Right atrium auricular region (tissue), 2 donors: ENCODE measurements around the gene GABRB2. TPM values are rescaled to one million over a fixed set of nuclear protein-coding genes. Genes with fewer than 3 reads are reported as not detected.

Source experiments
- DNase-seq: peaks from one replicate; pipeline ENCODE4 v3.0.0-alpha.2; 2019; ENCODE audit warnings: low spot score
- H3K27ac ChIP-seq, 2 donors: fragments of 200-600 bp; sonication (generic); 1 replicate in 1 of 2; 2 replicates in 1 of 2; pipeline ENCODE4 v1.5.1; 2016 to 2019
- H3K27me3 ChIP-seq, 2 donors: fragments of 200-600 bp; sonication (generic); one replicate each; pipeline versions ENCODE4 v1.5.1 to v1.6.0; 2017 to 2019
- H3K36me3 ChIP-seq: fragments of 200-600 bp; sonication (generic); one replicate; pipeline ENCODE4 v1.5.1; 2016
- H3K4me1 ChIP-seq, 2 donors: fragments of 200-600 bp; sonication (generic); one replicate each; pipeline versions ENCODE4 v1.5.1 to v1.6.0; 2017 to 2019
- H3K4me3 ChIP-seq, 2 donors: fragments of 200-600 bp; sonication (generic); 1 replicate in 1 of 2; 2 replicates in 1 of 2; pipeline ENCODE4 v1.5.1; 2017 to 2019; ENCODE audit warnings: mild to moderate bottlenecking in 1 of 2, moderate library complexity in 1 of 2
- H3K9me3 ChIP-seq, 2 donors: fragments of 200-600 bp; sonication (generic); one replicate each; pipeline ENCODE4 v1.5.1; 2019
- total RNA-seq, 2 donors: library from RNA; depleted of rRNA; stranded (reverse); fragments of >200 nt; gene quantifications; one replicate each; pipeline ENCODE4 v1.1.0, GENCODE V29; 2016
- TF ChIP-seq, protein P1 (sequence below), 2 donors: fragments of 200-600 bp; sonication (generic); IDR thresholded peaks; one replicate each; pipeline ENCODE4 v1.5.1; 2019; ENCODE audit warnings: antibody characterized with exemption in 2 of 2

GABRB2 gene
- total RNA-seq, 2 donors from 2014 or later, result 0.37 to 2.0 TPM

DNA sequence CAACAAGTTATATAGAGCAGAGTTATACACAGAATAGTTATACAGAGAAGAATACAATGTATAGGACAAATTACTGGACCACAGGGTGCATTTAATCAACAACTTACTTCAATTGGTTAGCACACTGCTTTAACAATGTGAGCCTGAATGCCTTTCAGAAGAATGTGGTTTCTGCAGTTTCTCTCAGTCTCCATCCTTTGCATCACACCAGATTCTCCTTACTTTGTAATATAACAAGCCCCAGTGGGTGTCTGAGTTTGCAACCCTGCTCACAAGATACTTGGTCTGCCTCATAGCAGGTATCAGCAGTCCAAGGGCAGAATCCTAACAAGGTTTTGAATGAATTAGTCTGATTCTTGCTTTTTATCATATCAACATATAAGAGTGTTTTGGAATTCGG, 114.6 kb downstream of the GABRB2 start:
- H3K4me3 ChIP-seq, result no peak overlapping the region
- no peaks in the 10 kb centered on the region for H3K36me3 ChIP-seq
- no peak overlapping the region for H3K27ac ChIP-seq
- no peaks in the 10 kb centered on the region for H3K4me1 ChIP-seq
- DNase-seq, result no peak
- no peaks in the 10 kb centered on the region for H3K27me3 ChIP-seq
- TF ChIP-seq, protein P1, sequence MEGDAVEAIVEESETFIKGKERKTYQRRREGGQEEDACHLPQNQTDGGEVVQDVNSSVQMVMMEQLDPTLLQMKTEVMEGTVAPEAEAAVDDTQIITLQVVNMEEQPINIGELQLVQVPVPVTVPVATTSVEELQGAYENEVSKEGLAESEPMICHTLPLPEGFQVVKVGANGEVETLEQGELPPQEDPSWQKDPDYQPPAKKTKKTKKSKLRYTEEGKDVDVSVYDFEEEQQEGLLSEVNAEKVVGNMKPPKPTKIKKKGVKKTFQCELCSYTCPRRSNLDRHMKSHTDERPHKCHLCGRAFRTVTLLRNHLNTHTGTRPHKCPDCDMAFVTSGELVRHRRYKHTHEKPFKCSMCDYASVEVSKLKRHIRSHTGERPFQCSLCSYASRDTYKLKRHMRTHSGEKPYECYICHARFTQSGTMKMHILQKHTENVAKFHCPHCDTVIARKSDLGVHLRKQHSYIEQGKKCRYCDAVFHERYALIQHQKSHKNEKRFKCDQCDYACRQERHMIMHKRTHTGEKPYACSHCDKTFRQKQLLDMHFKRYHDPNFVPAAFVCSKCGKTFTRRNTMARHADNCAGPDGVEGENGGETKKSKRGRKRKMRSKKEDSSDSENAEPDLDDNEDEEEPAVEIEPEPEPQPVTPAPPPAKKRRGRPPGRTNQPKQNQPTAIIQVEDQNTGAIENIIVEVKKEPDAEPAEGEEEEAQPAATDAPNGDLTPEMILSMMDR (IDR thresholded peaks at IDR 0.05), result no peak
- H3K9me3 ChIP-seq, result no peaks in the 10 kb centered on the region

DNA sequence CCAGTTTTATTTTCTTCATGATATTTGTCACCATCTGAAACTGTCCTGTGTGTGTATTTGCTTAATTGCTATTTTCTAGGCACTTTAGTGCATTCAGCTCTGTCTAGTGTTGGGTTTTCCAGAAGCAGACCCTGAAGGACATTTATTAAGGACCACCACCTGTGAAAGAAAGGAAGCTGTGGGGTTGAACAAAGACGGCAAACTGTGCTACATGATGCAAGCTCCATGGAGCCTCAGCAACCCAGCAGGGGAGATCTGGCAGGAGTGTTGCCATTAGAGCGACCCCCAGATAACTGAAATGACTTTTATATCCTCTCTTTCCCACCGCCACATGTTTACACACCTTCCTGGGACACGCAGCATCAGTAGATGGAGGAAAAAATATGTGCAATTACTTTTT, 125.5 kb downstream of the GABRB2 start:
- TF ChIP-seq, protein P1 (IDR thresholded peaks at IDR 0.05), result no peak
- no peak overlapping the region for H3K4me3 ChIP-seq
- no peaks in the 10 kb centered on the region for H3K4me1 ChIP-seq
- H3K27me3 ChIP-seq, result no peaks in the 10 kb centered on the region
- no peak for DNase-seq
- H3K36me3 ChIP-seq, result no peaks in the 10 kb centered on the region
- H3K9me3 ChIP-seq, result peaks cover 0 to 10% of the 10 kb centered on the region in 2 donors
- no peak overlapping the region for H3K27ac ChIP-seq

DNA sequence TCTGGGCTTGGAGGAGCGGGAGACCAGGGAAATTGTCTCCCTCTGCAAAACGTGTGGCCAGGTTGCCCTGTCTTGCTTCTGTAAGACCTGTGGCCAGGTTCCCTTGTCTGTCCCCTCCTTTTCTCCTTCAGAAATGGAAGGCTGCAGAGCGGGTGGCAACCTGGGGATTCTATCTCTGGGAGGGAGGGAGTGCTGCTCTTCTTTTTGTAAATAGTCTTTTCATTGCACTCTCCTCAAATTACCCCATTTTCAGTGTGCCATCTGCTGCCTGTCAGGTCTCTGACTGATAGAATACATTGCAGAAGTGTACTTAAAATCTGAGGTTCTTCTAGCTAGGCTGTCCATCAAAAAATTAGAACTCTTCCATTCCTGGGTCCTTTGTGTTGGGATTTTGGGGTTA, 126.0 kb downstream of the GABRB2 start:
- TF ChIP-seq, protein P1 (IDR thresholded peaks at IDR 0.05), result no peak
- no peak overlapping the region for H3K27ac ChIP-seq
- no peak for DNase-seq
- no peaks in the 10 kb centered on the region for H3K4me1 ChIP-seq
- H3K9me3 ChIP-seq, result peaks cover 0 to 10% of the 10 kb centered on the region in 2 donors
- no peaks in the 10 kb centered on the region for H3K36me3 ChIP-seq
- H3K4me3 ChIP-seq, result no peak overlapping the region
- no peaks in the 10 kb centered on the region for H3K27me3 ChIP-seq

DNA sequence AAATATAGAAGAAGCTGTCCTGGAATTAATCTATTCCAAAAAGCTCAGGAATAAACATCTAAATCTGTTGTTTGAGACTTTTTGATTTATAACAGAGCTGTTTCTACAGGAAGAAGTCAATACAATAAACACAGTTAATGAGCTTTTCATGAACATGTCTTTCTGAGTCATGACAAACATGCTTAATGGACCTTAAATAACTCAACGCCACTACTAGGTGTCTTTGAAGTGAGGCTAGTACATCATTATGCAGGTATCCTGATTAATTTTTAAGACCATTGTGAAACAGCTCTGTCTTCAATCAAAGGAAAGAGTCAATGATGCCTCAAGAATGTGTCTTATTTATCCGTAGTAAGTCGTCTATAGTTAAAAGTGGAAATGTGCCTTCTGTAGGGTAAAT, 131.6 kb downstream of the GABRB2 start:
- Histone ChIP-seq H3K27ac (no peak overlapping the region), H3K4me3 (no peak overlapping the region), H3K4me1 (no peaks in the 10 kb centered on the region), H3K27me3 (no peaks in the 10 kb centered on the region), H3K9me3 (no peaks in the 10 kb centered on the region), H3K36me3 (no peaks in the 10 kb centered on the region)
- TF ChIP-seq, protein P1 (IDR thresholded peaks at IDR 0.05), result no peak
- no peak for DNase-seq

DNA sequence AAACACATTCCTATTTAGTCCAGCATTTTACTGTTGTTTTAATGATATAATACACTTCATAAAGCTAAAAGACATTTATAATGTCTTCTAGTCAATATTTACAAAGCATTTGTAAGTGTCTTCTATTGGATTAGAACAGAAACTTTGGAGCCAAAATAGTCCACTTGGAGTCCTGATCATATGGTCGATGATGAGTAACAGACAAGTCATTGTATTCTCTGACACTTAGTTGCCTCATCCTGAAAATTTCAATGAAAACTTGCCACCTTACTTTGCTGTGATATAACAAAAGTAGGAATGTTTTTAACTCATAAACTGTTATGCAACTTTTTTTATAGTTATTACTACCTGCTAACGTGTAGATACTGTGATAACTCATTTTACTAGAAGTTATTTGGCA, 132.5 kb downstream of the GABRB2 start:
- Histone ChIP-seq H3K4me1 (no peaks in the 10 kb centered on the region), H3K27ac (no peak overlapping the region), H3K36me3 (no peaks in the 10 kb centered on the region), H3K27me3 (no peaks in the 10 kb centered on the region), H3K4me3 (no peak overlapping the region), H3K9me3 (no peaks in the 10 kb centered on the region)
- no peak for DNase-seq
- TF ChIP-seq, protein P1 (IDR thresholded peaks at IDR 0.05), result no peak

DNA sequence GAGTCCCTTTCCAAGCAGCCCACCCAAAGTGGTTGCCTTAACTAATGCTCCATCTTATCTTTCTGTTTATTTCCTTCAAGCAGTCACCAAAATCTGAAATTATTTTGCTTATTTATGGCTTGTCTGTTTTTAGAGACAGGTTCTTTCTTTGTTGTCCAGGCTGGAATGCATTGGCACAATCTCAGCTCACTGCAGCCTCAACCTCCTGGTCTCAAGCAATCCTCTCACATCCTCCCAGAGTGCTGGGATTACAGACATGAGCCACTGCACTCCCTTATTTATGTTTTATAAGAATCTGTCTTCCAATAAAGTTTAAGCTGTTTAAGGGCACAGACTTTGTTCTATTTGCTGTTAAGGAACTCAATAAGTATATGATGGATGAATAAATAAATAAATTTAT, 133.7 kb downstream of the GABRB2 start:
- no peaks in the 10 kb centered on the region for H3K9me3 ChIP-seq
- DNase-seq, result no peak
- TF ChIP-seq, protein P1 (IDR thresholded peaks at IDR 0.05), result no peak

More for the DNA sequence above, 133.7 kb downstream of the GABRB2 start:
- no peaks in the 10 kb centered on the region for H3K27me3 ChIP-seq
- no peaks in the 10 kb centered on the region for H3K4me1 ChIP-seq
- no peaks in the 10 kb centered on the region for H3K36me3 ChIP-seq
- no peak overlapping the region for H3K27ac ChIP-seq
- H3K4me3 ChIP-seq, result no peak overlapping the region
